ENCODE measurements around the gene CSNK1D.

- TF ChIP-seq, protein P1, sequence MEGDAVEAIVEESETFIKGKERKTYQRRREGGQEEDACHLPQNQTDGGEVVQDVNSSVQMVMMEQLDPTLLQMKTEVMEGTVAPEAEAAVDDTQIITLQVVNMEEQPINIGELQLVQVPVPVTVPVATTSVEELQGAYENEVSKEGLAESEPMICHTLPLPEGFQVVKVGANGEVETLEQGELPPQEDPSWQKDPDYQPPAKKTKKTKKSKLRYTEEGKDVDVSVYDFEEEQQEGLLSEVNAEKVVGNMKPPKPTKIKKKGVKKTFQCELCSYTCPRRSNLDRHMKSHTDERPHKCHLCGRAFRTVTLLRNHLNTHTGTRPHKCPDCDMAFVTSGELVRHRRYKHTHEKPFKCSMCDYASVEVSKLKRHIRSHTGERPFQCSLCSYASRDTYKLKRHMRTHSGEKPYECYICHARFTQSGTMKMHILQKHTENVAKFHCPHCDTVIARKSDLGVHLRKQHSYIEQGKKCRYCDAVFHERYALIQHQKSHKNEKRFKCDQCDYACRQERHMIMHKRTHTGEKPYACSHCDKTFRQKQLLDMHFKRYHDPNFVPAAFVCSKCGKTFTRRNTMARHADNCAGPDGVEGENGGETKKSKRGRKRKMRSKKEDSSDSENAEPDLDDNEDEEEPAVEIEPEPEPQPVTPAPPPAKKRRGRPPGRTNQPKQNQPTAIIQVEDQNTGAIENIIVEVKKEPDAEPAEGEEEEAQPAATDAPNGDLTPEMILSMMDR (IDR thresholded peaks at IDR 0.05) = no peak
- TF ChIP-seq POLR2A (IDR thresholded peaks at IDR 0.05) = no peak
These were observed 18.0 kb downstream of the CSNK1D start for GRCh38 chr17:82255402-82255972.

Measured in adrenal gland (tissue), 5 donors.